HG03442 (cell line): ENCODE results near the gene DENND1A.

ENCODE experiments used
- ATAC-seq: cut with Tn5 transposase; IDR thresholded peaks from one replicate; pipeline ENCODE4 v1.9.1; 2021; ENCODE audit warnings: mild to moderate bottlenecking, moderate library complexity; ENCODE audit not compliant: unreplicated experiment

The DENND1A gene

GRCh38 chr9:123776708-123777537 is 153.0 kb downstream of the DENND1A start:
- no peak for ATAC-seq

GRCh38 chr9:123775289-123776284 is 154.3 kb downstream of the DENND1A start:
- ATAC-seq: no peak

- no peak for ATAC-seq
Observed at GRCh38 chr9:123773783-123774182, 156.1 kb downstream of the DENND1A start.

- no peak for ATAC-seq
Observed at GRCh38 chr9:123772967-123773366, 157.0 kb downstream of the DENND1A start.

GRCh38 chr9:123772374-123772773 is 157.6 kb downstream of the DENND1A start:
- ATAC-seq: no peak

- ATAC-seq: no peak
Observed at GRCh38 chr9:123771690-123772089, 158.2 kb downstream of the DENND1A start.

GRCh38 chr9:123769719-123770118 is 160.2 kb downstream of the DENND1A start:
- no peak for ATAC-seq

GRCh38 chr9:123763910-123764588 is 165.9 kb downstream of the DENND1A start:
- ATAC-seq: no peak

GRCh38 chr9:123761905-123762605 is 167.9 kb downstream of the DENND1A start:
- ATAC-seq: no peak

- no peak for ATAC-seq
Observed at GRCh38 chr9:123757960-123758359, 172.0 kb downstream of the DENND1A start.

GRCh38 chr9:123757547-123757946 is 172.4 kb downstream of the DENND1A start:
- no peak for ATAC-seq

GRCh38 chr9:123756484-123757106 is 173.3 kb downstream of the DENND1A start:
- no peak for ATAC-seq

- ATAC-seq: no peak
Observed at GRCh38 chr9:123753669-123754258, 176.2 kb downstream of the DENND1A start.

GRCh38 chr9:123753016-123753415 is 176.9 kb downstream of the DENND1A start:
- ATAC-seq: no peak

GRCh38 chr9:123749580-123750202 is 180.2 kb downstream of the DENND1A start:
- ATAC-seq: peak; percentile 81

GRCh38 chr9:123746765-123747164 is 183.2 kb downstream of the DENND1A start:
- no peak for ATAC-seq

- ATAC-seq: no peak
Observed at GRCh38 chr9:123745933-123746332, 184.0 kb downstream of the DENND1A start.

- no peak for ATAC-seq
Observed at GRCh38 chr9:123745451-123745850, 184.5 kb downstream of the DENND1A start.

- no peak for ATAC-seq
Observed at GRCh38 chr9:123743737-123744136, 186.2 kb downstream of the DENND1A start.
